Measurements from ENCODE around the gene KCNG1. TPM values are rescaled to one million over a fixed set of nuclear protein-coding genes. Genes with fewer than 3 reads are reported as not detected.

KCNG1 gene
- total RNA-seq, 1 donor from 2014 or later = 4.4 TPM

- Mint-ChIP-seq H3K36me3 (ENCODE audit: low read depth, unreplicated experiment) (no peaks in the 10 kb centered on the region), H3K4me1 (ENCODE audit: unreplicated experiment) (no peaks in the 10 kb centered on the region), H3K4me3 (ENCODE audit: unreplicated experiment) (no peak overlapping the region), H3K27me3 (ENCODE audit: unreplicated experiment) (peaks cover 1% of the 10 kb centered on the region), H3K9me3 (ENCODE audit: unreplicated experiment) (no peaks in the 10 kb centered on the region), H3K27ac (ENCODE audit: unreplicated experiment) (no peak overlapping the region)
- no peak for TF ChIP-seq CTCF (IDR thresholded peaks at IDR 0.05; ENCODE audit: unreplicated experiment)
- no peak for DNase-seq (ENCODE audit: low spot score)
These were observed 20.9 kb upstream of the KCNG1 start for GRCh38 chr20:51043811-51044210.

GRCh38 chr20:51042657-51043247 lies 19.8 kb upstream of the KCNG1 start:
- H3K27me3 Mint-ChIP-seq (ENCODE audit: unreplicated experiment) = peaks cover 1% of the 10 kb centered on the region
- no peaks in the 10 kb centered on the region for H3K36me3 Mint-ChIP-seq (ENCODE audit: low read depth, unreplicated experiment)
- H3K9me3 Mint-ChIP-seq (ENCODE audit: unreplicated experiment) = no peaks in the 10 kb centered on the region
- no peak for DNase-seq (ENCODE audit: low spot score)
- no peak overlapping the region for H3K4me3 Mint-ChIP-seq (ENCODE audit: unreplicated experiment)
- TF ChIP-seq CTCF (IDR thresholded peaks at IDR 0.05; ENCODE audit: unreplicated experiment) = peak; percentile 50
- no peaks in the 10 kb centered on the region for H3K4me1 Mint-ChIP-seq (ENCODE audit: unreplicated experiment)
- H3K27ac Mint-ChIP-seq (ENCODE audit: unreplicated experiment) = no peak overlapping the region

GRCh38 chr20:51042064-51042463 lies 19.2 kb upstream of the KCNG1 start:
- Mint-ChIP-seq H3K4me1 (ENCODE audit: unreplicated experiment) (no peaks in the 10 kb centered on the region), H3K36me3 (ENCODE audit: low read depth, unreplicated experiment) (no peaks in the 10 kb centered on the region), H3K9me3 (ENCODE audit: unreplicated experiment) (no peaks in the 10 kb centered on the region), H3K27ac (ENCODE audit: unreplicated experiment) (no peak overlapping the region), H3K27me3 (ENCODE audit: unreplicated experiment) (peaks cover 1% of the 10 kb centered on the region), H3K4me3 (ENCODE audit: unreplicated experiment) (no peak overlapping the region)
- DNase-seq (ENCODE audit: low spot score) = no peak
- TF ChIP-seq CTCF (IDR thresholded peaks at IDR 0.05; ENCODE audit: unreplicated experiment) = no peak

GRCh38 chr20:51037532-51038115 lies 14.7 kb upstream of the KCNG1 start:
- Mint-ChIP-seq H3K4me1 (ENCODE audit: unreplicated experiment) (peaks cover 4% of the 10 kb centered on the region), H3K36me3 (ENCODE audit: low read depth, unreplicated experiment) (no peaks in the 10 kb centered on the region), H3K9me3 (ENCODE audit: unreplicated experiment) (no peaks in the 10 kb centered on the region), H3K27me3 (ENCODE audit: unreplicated experiment) (peaks cover 6% of the 10 kb centered on the region), H3K27ac (ENCODE audit: unreplicated experiment) (no peak overlapping the region), H3K4me3 (ENCODE audit: unreplicated experiment) (no peak overlapping the region)
- no peak for DNase-seq (ENCODE audit: low spot score)
- no peak for TF ChIP-seq CTCF (IDR thresholded peaks at IDR 0.05; ENCODE audit: unreplicated experiment)

- peaks cover 6% of the 10 kb centered on the region for H3K27me3 Mint-ChIP-seq (ENCODE audit: unreplicated experiment)
- H3K27ac Mint-ChIP-seq (ENCODE audit: unreplicated experiment) = no peak overlapping the region
- no peaks in the 10 kb centered on the region for H3K9me3 Mint-ChIP-seq (ENCODE audit: unreplicated experiment)
- peaks cover 4% of the 10 kb centered on the region for H3K4me1 Mint-ChIP-seq (ENCODE audit: unreplicated experiment)
- no peak overlapping the region for H3K4me3 Mint-ChIP-seq (ENCODE audit: unreplicated experiment)
- no peak for DNase-seq (ENCODE audit: low spot score)
- TF ChIP-seq CTCF (IDR thresholded peaks at IDR 0.05; ENCODE audit: unreplicated experiment) = no peak
- no peaks in the 10 kb centered on the region for H3K36me3 Mint-ChIP-seq (ENCODE audit: low read depth, unreplicated experiment)
These were observed 14.1 kb upstream of the KCNG1 start for GRCh38 chr20:51036827-51037531.

All from endothelial cell (in vitro differentiated cells).